Neural crest cell (in vitro differentiated cells): Measurements from ENCODE around the gene ST6GALNAC5. TPM values are rescaled to one million over a fixed set of nuclear protein-coding genes. Genes with fewer than 3 reads are reported as not detected.

Experiments used
- DNase-seq: peaks from one replicate; pipeline ENCODE4 v3.0.0; 2021; ENCODE audit warnings: low read depth, mixed read lengths, low spot score
- H3K27ac Mint-ChIP-seq: one replicate; pipeline ENCODE4 v1.8.0; 2021; ENCODE audit warnings: mild to moderate bottlenecking, mixed read lengths; ENCODE audit not compliant: unreplicated experiment
- H3K27me3 Mint-ChIP-seq: 2 replicates; pipeline ENCODE4 v1.8.0; 2021; ENCODE audit warnings: low read depth, mild to moderate bottlenecking, mixed read lengths
- H3K36me3 Mint-ChIP-seq: 2 replicates; pipeline ENCODE4 v1.8.0; 2021; ENCODE audit warnings: low read depth, mild to moderate bottlenecking, mixed read lengths
- H3K4me1 Mint-ChIP-seq: 2 replicates; pipeline ENCODE4 v1.8.0; 2021; ENCODE audit warnings: mixed read lengths
- H3K4me3 Mint-ChIP-seq: one replicate; pipeline ENCODE4 v1.8.0; 2021; ENCODE audit warnings: mild to moderate bottlenecking, mixed read lengths
- H3K9me3 Mint-ChIP-seq: 2 replicates; pipeline ENCODE4 v1.8.0; 2021; ENCODE audit warnings: mixed read lengths
- total RNA-seq: library from RNA; stranded (reverse); gene quantifications from 2 replicates; pipeline ENCODE4 v1.2.1, GENCODE V29; 2021
- TF ChIP-seq, protein P1 (sequence below): fragments of 200-600 bp; sonication (generic); conservative IDR thresholded peaks from 2 replicates; pipeline ENCODE4 v1.5.0; 2021; ENCODE audit warnings: antibody characterized with exemption, mild to moderate bottlenecking

Gene ST6GALNAC5
- total RNA-seq, 1 donor from 2014 or later: 45.6 TPM

DNA sequence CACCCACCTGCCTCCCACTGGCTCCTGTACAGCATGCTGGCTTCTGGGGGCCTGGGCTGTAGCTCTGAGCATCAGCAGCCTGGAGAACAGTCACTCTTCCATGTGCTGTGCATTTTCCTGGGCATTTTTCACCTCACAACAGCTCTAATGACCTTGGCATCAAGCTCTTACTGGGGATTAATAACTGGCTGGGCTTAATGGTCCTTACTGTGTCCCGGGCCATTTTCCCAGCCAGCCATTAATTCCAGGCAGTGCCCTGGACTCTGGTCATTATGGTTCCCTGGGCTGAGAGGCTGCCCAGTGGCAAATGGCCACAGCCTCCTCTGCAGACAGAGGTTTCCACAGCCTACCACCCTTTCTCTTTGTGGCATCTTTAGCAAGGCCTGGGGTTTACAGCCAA, 171.8 kb downstream of the ST6GALNAC5 start:
- Mint-ChIP-seq H3K27ac (no peak overlapping the region), H3K27me3 (no peaks in the 10 kb centered on the region), H3K9me3 (peaks cover 5% of the 10 kb centered on the region), H3K4me3 (no peak overlapping the region), H3K4me1 (peaks cover 9% of the 10 kb centered on the region), H3K36me3 (peaks cover 4% of the 10 kb centered on the region)
- no peak for DNase-seq
- TF ChIP-seq, protein P1, sequence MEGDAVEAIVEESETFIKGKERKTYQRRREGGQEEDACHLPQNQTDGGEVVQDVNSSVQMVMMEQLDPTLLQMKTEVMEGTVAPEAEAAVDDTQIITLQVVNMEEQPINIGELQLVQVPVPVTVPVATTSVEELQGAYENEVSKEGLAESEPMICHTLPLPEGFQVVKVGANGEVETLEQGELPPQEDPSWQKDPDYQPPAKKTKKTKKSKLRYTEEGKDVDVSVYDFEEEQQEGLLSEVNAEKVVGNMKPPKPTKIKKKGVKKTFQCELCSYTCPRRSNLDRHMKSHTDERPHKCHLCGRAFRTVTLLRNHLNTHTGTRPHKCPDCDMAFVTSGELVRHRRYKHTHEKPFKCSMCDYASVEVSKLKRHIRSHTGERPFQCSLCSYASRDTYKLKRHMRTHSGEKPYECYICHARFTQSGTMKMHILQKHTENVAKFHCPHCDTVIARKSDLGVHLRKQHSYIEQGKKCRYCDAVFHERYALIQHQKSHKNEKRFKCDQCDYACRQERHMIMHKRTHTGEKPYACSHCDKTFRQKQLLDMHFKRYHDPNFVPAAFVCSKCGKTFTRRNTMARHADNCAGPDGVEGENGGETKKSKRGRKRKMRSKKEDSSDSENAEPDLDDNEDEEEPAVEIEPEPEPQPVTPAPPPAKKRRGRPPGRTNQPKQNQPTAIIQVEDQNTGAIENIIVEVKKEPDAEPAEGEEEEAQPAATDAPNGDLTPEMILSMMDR: no peak

GRCh38 chr1:77039739-77040138, 172.5 kb downstream of the ST6GALNAC5 start:
- TF ChIP-seq, protein P1: no peak
- Mint-ChIP-seq H3K27ac (no peak overlapping the region), H3K4me1 (peaks cover 9% of the 10 kb centered on the region), H3K9me3 (peaks cover 5% of the 10 kb centered on the region), H3K4me3 (no peak overlapping the region), H3K36me3 (peaks cover 4% of the 10 kb centered on the region), H3K27me3 (no peaks in the 10 kb centered on the region)
- DNase-seq: no peak

DNA sequence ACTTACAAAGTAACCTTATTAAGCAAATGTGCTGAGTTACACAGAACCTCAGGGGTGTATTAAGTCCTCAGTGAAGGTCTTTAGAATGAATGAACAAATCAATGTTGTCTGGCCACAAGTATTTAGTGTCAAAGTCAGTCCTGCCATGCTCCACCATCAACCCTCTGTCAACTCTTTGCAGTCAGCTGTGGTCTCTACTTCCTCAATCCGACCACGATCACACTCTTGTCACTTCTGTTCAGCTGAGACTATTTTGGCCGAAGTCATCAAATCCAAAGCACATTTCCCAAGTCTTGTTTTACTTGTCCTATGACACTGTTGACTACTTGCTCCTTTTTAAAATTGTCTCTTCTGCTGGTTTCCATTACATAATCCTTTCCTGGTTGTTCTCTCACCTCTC, 173.5 kb downstream of the ST6GALNAC5 start:
- H3K27me3 Mint-ChIP-seq: no peaks in the 10 kb centered on the region
- TF ChIP-seq, protein P1: no peak
- H3K36me3 Mint-ChIP-seq: peaks cover 6% of the 10 kb centered on the region
- H3K4me3 Mint-ChIP-seq: no peak overlapping the region
- H3K27ac Mint-ChIP-seq: no peak overlapping the region
- no peak for DNase-seq
- H3K4me1 Mint-ChIP-seq: peaks cover 9% of the 10 kb centered on the region
- H3K9me3 Mint-ChIP-seq: peaks cover 5% of the 10 kb centered on the region

GRCh38 chr1:77044133-77044849, 177.0 kb downstream of the ST6GALNAC5 start:
- H3K27me3 Mint-ChIP-seq: no peaks in the 10 kb centered on the region
- TF ChIP-seq, protein P1: no peak
- no peak for DNase-seq
- H3K4me1 Mint-ChIP-seq: no peaks in the 10 kb centered on the region
- no peak overlapping the region for H3K4me3 Mint-ChIP-seq
- no peak overlapping the region for H3K27ac Mint-ChIP-seq
- no peaks in the 10 kb centered on the region for H3K9me3 Mint-ChIP-seq
- peaks cover 2% of the 10 kb centered on the region for H3K36me3 Mint-ChIP-seq

GRCh38 chr1:77047575-77047974, 180.3 kb downstream of the ST6GALNAC5 start:
- Mint-ChIP-seq H3K4me1 (no peaks in the 10 kb centered on the region), H3K27ac (no peak overlapping the region), H3K4me3 (no peak overlapping the region), H3K27me3 (no peaks in the 10 kb centered on the region), H3K9me3 (no peaks in the 10 kb centered on the region), H3K36me3 (peaks cover 8% of the 10 kb centered on the region)
- no peak for DNase-seq
- TF ChIP-seq, protein P1: no peak
